B cell (primary cell): ENCODE measurements around the gene CORO2B. TPM values are rescaled to one million over a fixed set of nuclear protein-coding genes. Genes with fewer than 3 reads are reported as not detected.

Source experiments
- ATAC-seq: fragments of 200-7000 bp; cut with Tn5 transposase; one replicate; pipeline ENCODE4 v1.10.0; 2021; ENCODE audit warnings: low read depth, mild to moderate bottlenecking, moderate number of reproducible peaks, moderate library complexity
- CTCF ChIA-PET: fragments of 350-600 bp; sonication (Branson Sonifier 250); formaldehyde crosslinking; loops from one replicate; lab custom pipeline; 2021; ENCODE audit warnings: antibody characterized with exemption, inconsistent platforms; lab: Charles Lee
- POLR2A ChIA-PET: fragments of 350-600 bp; sonication (Branson Sonifier 250); formaldehyde crosslinking; loops from one replicate; lab custom pipeline; 2021; ENCODE audit warnings: antibody characterized with exemption; lab: Charles Lee
- DNase-seq: peaks from one replicate; pipeline ENCODE4 v3.0.0; 2013
- H2AFZ ChIP-seq: 2 replicates; pipeline ENCODE4 v1.6.1; 2012; ENCODE audit warnings: mild to moderate bottlenecking, low read depth, low read length; ENCODE audit not compliant: insufficient read depth, poor library complexity, severe bottlenecking
- H3K27ac ChIP-seq, 2 donors: 1 replicate in 1 of 2; 2 replicates in 1 of 2; pipeline ENCODE4 v1.5.1; 2012 to 2013; ENCODE audit warnings: low read length in 2 of 2, mild to moderate bottlenecking in 2 of 2, moderate library complexity in 1 of 2
- H3K27me3 ChIP-seq, 4 experiments: fragments of 200-600 bp in 1 of 4; sonication (generic) in 1 of 4; replicated peaks in 1 of 4; 1 replicate in 2 of 4; 2 replicates in 2 of 4; pipeline versions ENCODE4 v1.6.1 to v1.7.0; 2013 to 2016; ENCODE audit warnings: low read length in 3 of 4, mild to moderate bottlenecking in 2 of 4, mixed read lengths in 1 of 4, moderate library complexity in 1 of 4; ENCODE audit not compliant: insufficient read depth in 4 of 4, control insufficient read depth in 3 of 4; ENCODE audit errors: control extremely low read depth in 1 of 4
- H3K36me3 ChIP-seq, 2 experiments: replicated peaks in 1 of 2; 1 replicate in 1 of 2; 2 replicates in 1 of 2; pipeline versions ENCODE4 v1.6.1 to v1.7.1; 2013; ENCODE audit warnings: low read length in 1 of 2; ENCODE audit not compliant: insufficient read depth in 2 of 2, control insufficient read depth in 1 of 2; ENCODE audit errors: control extremely low read depth in 1 of 2, extremely low read depth in 1 of 2
- H3K4me1 ChIP-seq, 2 donors: fragments of 200-600 bp in 1 of 2; sonication (generic) in 1 of 2; 1 replicate in 1 of 2; 2 replicates in 1 of 2; pipeline versions ENCODE4 v1.5.1 to v1.6.1; 2013 to 2017; ENCODE audit warnings: low read length in 2 of 2; ENCODE audit not compliant: control insufficient read depth in 2 of 2, insufficient read depth in 2 of 2
- H3K4me2 ChIP-seq: replicated peaks from 2 replicates; pipeline ENCODE3; 2012; ENCODE audit warnings: mild to moderate bottlenecking, low read depth, low read length; ENCODE audit not compliant: poor library complexity, severe bottlenecking
- H3K4me3 ChIP-seq, 5 experiments: fragments of 200-600 bp in 1 of 5; sonication (generic) in 1 of 5; 1 replicate in 3 of 5; 2 replicates in 2 of 5; pipeline versions ENCODE4 v1.5.1 to v1.7.0; 2011 to 2016; ENCODE audit warnings: low read length in 4 of 5, mild to moderate bottlenecking in 4 of 5, low read depth in 2 of 5, control low read depth in 1 of 5, moderate library complexity in 1 of 5; ENCODE audit not compliant: insufficient read depth in 1 of 5; ENCODE audit errors: control extremely low read depth in 1 of 5, extremely low read depth in 1 of 5
- H3K79me2 ChIP-seq: fragments of 200-600 bp; sonication (generic); one replicate; pipeline ENCODE4 v1.6.0; 2016; ENCODE audit warnings: low read length; ENCODE audit not compliant: control insufficient read depth, insufficient read depth
- H3K9ac ChIP-seq: fragments of 200-600 bp; sonication (generic); 2 replicates; pipeline ENCODE4 v1.6.1; 2017; ENCODE audit warnings: mild to moderate bottlenecking, low read length, moderate library complexity
- H3K9me3 ChIP-seq, 3 donors: one replicate each; pipeline versions ENCODE4 v1.6.1 to v1.7.1; 2013; ENCODE audit warnings: low read length in 2 of 3; ENCODE audit not compliant: control insufficient read depth in 2 of 3, insufficient read depth in 1 of 3; ENCODE audit errors: control extremely low read depth in 1 of 3
- H4K20me1 ChIP-seq: 2 replicates; pipeline ENCODE4 v1.6.0; 2012; ENCODE audit warnings: mild to moderate bottlenecking, low read length; ENCODE audit not compliant: insufficient read depth, control insufficient read depth, poor library complexity, severe bottlenecking
- H3K27ac Mint-ChIP-seq: one replicate; pipeline ENCODE4 v1.8.0; 2021; ENCODE audit warnings: mixed read lengths
- H3K27me3 Mint-ChIP-seq: one replicate; pipeline ENCODE4 v1.8.0; 2021; ENCODE audit warnings: mixed read lengths
- H3K4me1 Mint-ChIP-seq: one replicate; pipeline ENCODE4 v1.8.0; 2021; ENCODE audit warnings: mixed read lengths
- H3K4me3 Mint-ChIP-seq: one replicate; pipeline ENCODE4 v1.8.0; 2021; ENCODE audit warnings: mixed read lengths
- H3K9me3 Mint-ChIP-seq: one replicate; pipeline ENCODE4 v1.8.0; 2022; ENCODE audit warnings: mixed read lengths; ENCODE audit not compliant: insufficient read depth
- EZH2 ChIP-seq: IDR thresholded peaks from 2 replicates; pipeline ENCODE4 v1.6.1; 2012; ENCODE audit warnings: borderline replicate concordance, low read depth, mild to moderate bottlenecking, moderate library complexity, low read length; ENCODE audit not compliant: insufficient read depth, poor library complexity, severe bottlenecking
- WGBS: methylation state at CpG from one replicate; pipeline ENCODE4 v1.1.5; 2013; ENCODE audit warnings: missing lambda C conversion rate; ENCODE audit not compliant: insufficient coverage; 5-methylcytosine and 5-hydroxymethylcytosine counted together
- intact Hi-C: fragments of 100-400 bp; cut with micrococcal nuclease; formaldehyde crosslinking; loops from one replicate; pipeline ENCODE4 v1.10.0; 2022
- polyA plus RNA-seq: library from polyadenylated mRNA; depleted of rRNA; stranded (reverse); fragments of >200 nt; gene quantifications from 2 replicates; pipeline ENCODE4 v1.2.3, GENCODE V29; 2012
- total RNA-seq, 2 donors: library from RNA; stranded (reverse); fragments of 120-200 nt in 1 of 2; gene quantifications; 1 replicate in 1 of 2; 2 replicates in 1 of 2; pipeline versions ENCODE4 v1.2.3 to v1.2.4, GENCODE V29; 2013 to 2022
- TF ChIP-seq, protein P1 (sequence below): fragments of 200-600 bp; IDR thresholded peaks from one replicate; pipeline ENCODE4 v1.8.0; 2022; ENCODE audit warnings: antibody characterized with exemption, mild to moderate bottlenecking

CORO2B gene
- total and polyA plus RNA-seq, 2 donors (not counting 1 experiment from before 2014, with no cell fraction given): 9.5 to 11.3 TPM

DNA sequence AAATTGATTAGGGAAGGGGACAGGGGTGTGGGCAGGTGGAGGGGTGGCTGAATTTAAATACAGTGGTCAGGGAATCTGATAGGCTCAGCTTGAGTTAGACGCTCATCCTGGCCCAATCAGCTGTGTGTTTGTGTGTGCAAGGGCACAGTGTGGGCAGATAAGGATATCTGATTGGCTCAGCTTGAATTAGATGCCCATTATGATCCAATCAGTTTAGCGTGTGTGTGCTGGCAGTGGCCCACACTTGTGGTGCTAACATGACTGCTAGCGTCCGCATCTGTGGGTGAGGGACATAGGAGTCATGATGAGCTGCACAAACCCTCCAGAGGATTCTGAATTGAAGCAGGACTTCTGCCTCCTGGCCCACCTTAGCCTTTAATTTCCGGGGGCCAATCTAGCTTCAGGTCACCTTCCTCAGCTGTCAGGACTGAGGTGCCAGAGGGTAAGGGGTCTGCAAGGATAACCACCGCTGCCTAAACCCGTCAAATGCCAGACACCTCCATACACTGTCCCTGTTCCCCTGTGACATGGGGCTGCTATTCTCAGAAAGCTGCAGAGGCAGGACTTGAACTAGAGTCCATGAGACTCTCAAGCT lies 97.3 kb downstream of the CORO2B start:
- no peak for ATAC-seq
- H3K4me3 Mint-ChIP-seq: no peak overlapping the region

GRCh38 chr15:68676926-68677325 lies 98.1 kb downstream of the CORO2B start:
- H3K27me3 ChIP-seq: peaks cover 0 to 12% (median 3%) of the 10 kb centered on the region in 4 experiments
- no peak for ATAC-seq
- H3K9ac ChIP-seq: no peak overlapping the region
- H3K4me2 ChIP-seq: no peak overlapping the region
- Mint-ChIP-seq H3K27ac (no peak overlapping the region), H3K9me3 (no peaks in the 10 kb centered on the region), H3K27me3 (peaks cover 24% of the 10 kb centered on the region), H3K4me3 (no peak overlapping the region), H3K4me1 (peaks cover 11% of the 10 kb centered on the region)
- POLR2A ChIA-PET: no interaction called here
- WGBS: 95% methylated on average over 4 of the region's 4 CpGs
- CTCF ChIA-PET: interaction anchor here (1.2 to 22.4 kb wide), 7 partner anchors 9 to 199 kb away, joined by 4 to 409 read pairs (median 47); no protein-coding TSS in a partner anchor
- no peaks in the 10 kb centered on the region for H3K79me2 ChIP-seq
- peaks cover 0 to 4% (median 0%) of the 10 kb centered on the region in 3 donors for H3K9me3 ChIP-seq
- H4K20me1 ChIP-seq: no peaks in the 10 kb centered on the region
- no peak overlapping the region for H3K27ac ChIP-seq
- TF ChIP-seq, protein P1, sequence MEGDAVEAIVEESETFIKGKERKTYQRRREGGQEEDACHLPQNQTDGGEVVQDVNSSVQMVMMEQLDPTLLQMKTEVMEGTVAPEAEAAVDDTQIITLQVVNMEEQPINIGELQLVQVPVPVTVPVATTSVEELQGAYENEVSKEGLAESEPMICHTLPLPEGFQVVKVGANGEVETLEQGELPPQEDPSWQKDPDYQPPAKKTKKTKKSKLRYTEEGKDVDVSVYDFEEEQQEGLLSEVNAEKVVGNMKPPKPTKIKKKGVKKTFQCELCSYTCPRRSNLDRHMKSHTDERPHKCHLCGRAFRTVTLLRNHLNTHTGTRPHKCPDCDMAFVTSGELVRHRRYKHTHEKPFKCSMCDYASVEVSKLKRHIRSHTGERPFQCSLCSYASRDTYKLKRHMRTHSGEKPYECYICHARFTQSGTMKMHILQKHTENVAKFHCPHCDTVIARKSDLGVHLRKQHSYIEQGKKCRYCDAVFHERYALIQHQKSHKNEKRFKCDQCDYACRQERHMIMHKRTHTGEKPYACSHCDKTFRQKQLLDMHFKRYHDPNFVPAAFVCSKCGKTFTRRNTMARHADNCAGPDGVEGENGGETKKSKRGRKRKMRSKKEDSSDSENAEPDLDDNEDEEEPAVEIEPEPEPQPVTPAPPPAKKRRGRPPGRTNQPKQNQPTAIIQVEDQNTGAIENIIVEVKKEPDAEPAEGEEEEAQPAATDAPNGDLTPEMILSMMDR: no peak
- TF ChIP-seq EZH2: no peak
- intact Hi-C loops: no loop called here
- H3K4me3 ChIP-seq: no peak overlapping the region
- H3K36me3 ChIP-seq: no peaks in the 10 kb centered on the region
- H2AFZ ChIP-seq: no peak overlapping the region
- no peak for DNase-seq
- H3K4me1 ChIP-seq: peaks cover 10 to 14% of the 10 kb centered on the region in 2 donors

More for the DNA sequence above, 97.3 kb downstream of the CORO2B start:
- TF ChIP-seq EZH2: no peak
- TF ChIP-seq, protein P1: no peak
- H3K36me3 ChIP-seq: no peaks in the 10 kb centered on the region
- POLR2A ChIA-PET: no interaction called here
- no peak overlapping the region for H3K4me2 ChIP-seq
- H3K9me3 ChIP-seq: peaks cover 0 to 4% (median 0%) of the 10 kb centered on the region in 3 donors
- H3K27me3 ChIP-seq: peaks cover 0 to 12% (median 3%) of the 10 kb centered on the region in 4 experiments
- intact Hi-C loops: no loop called here
- peaks cover 12% of the 10 kb centered on the region for H3K4me1 Mint-ChIP-seq
- no peaks in the 10 kb centered on the region for H4K20me1 ChIP-seq
- CTCF ChIA-PET: interaction anchor here (1.0 to 22.4 kb wide), 13 partner anchors 10 to 200 kb away, joined by 3 to 409 read pairs (median 8); no protein-coding TSS in a partner anchor
- no peak for DNase-seq
- H3K79me2 ChIP-seq: no peaks in the 10 kb centered on the region
- peaks cover 10 to 14% of the 10 kb centered on the region in 2 donors for H3K4me1 ChIP-seq
- H2AFZ ChIP-seq: no peak overlapping the region
- WGBS: 92% methylated on average over 7 of the region's 7 CpGs
- H3K27ac ChIP-seq: no peak overlapping the region
- no peak overlapping the region for H3K9ac ChIP-seq
- H3K27ac Mint-ChIP-seq: no peak overlapping the region
- no peak overlapping the region for H3K4me3 ChIP-seq
- no peaks in the 10 kb centered on the region for H3K9me3 Mint-ChIP-seq
- peaks cover 25% of the 10 kb centered on the region for H3K27me3 Mint-ChIP-seq
